GM23338 (cell line): ENCODE measurements around the gene CSTF3.

ENCODE experiments used
- CREB1 ChIP-seq: fragments of 250-450 bp; sonication (Bioruptor Pico); IDR thresholded peaks from 2 replicates; pipeline ENCODE4 v1.5.0; 2020; ENCODE audit warnings: low read depth, mild to moderate bottlenecking, moderate library complexity
- CTCF ChIP-seq, 2 experiments: fragments of 200-600 bp in 1 of 2; sonication (generic) in 1 of 2; conservative IDR thresholded peaks; 2 replicates each; pipeline versions ENCODE4 v1.5.1 to v1.6.1; 2016 to 2017; ENCODE audit warnings: antibody characterized with exemption in 2 of 2, low read depth in 2 of 2, mild to moderate bottlenecking in 2 of 2, moderate library complexity in 1 of 2
- EZH2 ChIP-seq: fragments of 200-600 bp; sonication (generic); IDR thresholded peaks from one replicate; pipeline ENCODE4 v1.8.0; 2017; ENCODE audit warnings: antibody characterized with exemption, mild to moderate bottlenecking, low read depth; ENCODE audit not compliant: unreplicated experiment
- POLR2AphosphoS5 ChIP-seq: IDR thresholded peaks from 2 replicates; pipeline ENCODE4 v1.6.1; 2016; ENCODE audit warnings: antibody characterized with exemption, low read depth
- ZNF331 ChIP-seq: fragments of 250-450 bp; sonication (Bioruptor Pico); IDR thresholded peaks from 2 replicates; pipeline ENCODE4 v1.5.0; 2020; ENCODE audit warnings: low read depth, mild to moderate bottlenecking, moderate library complexity

- TF ChIP-seq CTCF (conservative IDR thresholded peaks at IDR 0.05; ENCODE audit: low read depth in 2 of 2): no peak
- TF ChIP-seq CREB1 (CRISPR knock-in tag): no peak
- no peak for TF ChIP-seq POLR2AphosphoS5
- no peak for TF ChIP-seq ZNF331 (CRISPR knock-in tag)
- no peak for TF ChIP-seq EZH2
Observed at GRCh38 chr11:33067294-33067693, 94.0 kb downstream of the CSTF3 start.
